DMS 273 treated with DMSO at 0.1 percent for 48 hours (cell line): Measurements from ENCODE around the gene ZC3H13.
A peak's percentile ranks its signal among the peaks of the same experiment; 100 is the strongest.

Experiments
- DNase-seq: peaks from one replicate; lab custom pipeline; 2025; lab: John Stamatoyannopoulos, UW

The ZC3H13 gene

DNA sequence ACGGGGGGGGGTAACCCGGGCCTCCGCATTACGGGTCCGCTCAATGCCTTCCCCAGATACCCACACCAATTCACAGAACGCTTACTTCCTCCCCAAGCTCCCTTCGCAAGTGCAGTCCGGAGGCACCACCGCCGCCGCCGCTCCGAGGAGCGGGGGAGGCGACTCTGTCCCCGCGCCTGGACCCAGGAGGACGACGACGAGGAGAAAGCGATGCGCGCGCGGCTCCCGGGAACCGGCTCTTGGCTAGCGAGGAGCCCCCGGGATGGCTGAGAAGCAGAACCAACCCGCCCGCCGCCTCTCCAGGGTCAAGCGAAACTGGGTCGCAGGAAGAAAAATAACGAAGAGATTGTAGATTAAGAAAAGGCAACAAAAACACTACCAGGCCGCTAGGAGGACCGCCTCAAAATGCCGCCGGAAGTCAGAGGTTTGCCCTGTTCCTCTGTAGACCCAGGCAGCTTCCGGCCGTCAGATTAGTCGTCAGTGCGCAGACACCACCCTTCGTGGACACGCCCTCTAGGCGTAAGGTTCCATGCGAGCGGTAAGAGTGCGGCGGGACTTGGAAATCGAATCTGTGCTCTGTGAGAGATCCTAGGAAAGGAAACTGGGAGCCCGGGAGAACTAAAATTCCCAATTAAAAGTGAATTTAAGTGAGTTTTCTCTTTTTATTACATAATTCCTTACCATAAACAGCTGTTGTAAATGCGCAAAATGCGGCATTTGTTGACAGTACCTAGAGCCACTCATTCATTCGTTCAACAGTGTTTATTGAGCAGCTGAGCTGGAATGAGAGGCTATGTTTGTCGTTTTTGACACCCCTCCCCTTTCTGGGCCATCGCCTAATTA, at the start of gene ZC3H13:
Gene ZC3H13 (minus strand): TSS at position 428 of the 843 bp plus-strand sequence. CDS start 7,239 bp downstream, outside the sequence.
- DNase-seq, result peak; percentile 82

DNA sequence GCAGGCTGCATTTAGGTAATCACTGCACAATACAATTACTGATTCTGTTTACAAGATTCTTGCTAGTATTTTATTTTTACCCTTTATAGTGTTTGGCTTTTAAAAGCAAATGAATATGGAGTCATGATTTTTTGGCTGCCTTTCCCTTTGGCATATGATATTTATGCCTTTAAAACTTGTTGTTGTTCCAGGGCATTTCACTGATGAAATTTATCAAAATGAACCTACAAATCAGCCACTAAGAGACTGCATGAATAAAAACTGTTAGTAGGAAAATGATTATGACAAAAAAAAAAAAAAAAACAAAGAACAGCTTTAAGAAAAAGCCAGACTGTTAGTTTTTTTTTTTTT, 49.7 kb upstream of the ZC3H13 start:
- DNase-seq, result no peak

GRCh38 chr13:46101484-46102254, 49.1 kb upstream of the ZC3H13 start:
- DNase-seq, result no peak

- DNase-seq, result no peak
These were observed 48.5 kb upstream of the ZC3H13 start for GRCh38 chr13:46101002-46101401.

DNA sequence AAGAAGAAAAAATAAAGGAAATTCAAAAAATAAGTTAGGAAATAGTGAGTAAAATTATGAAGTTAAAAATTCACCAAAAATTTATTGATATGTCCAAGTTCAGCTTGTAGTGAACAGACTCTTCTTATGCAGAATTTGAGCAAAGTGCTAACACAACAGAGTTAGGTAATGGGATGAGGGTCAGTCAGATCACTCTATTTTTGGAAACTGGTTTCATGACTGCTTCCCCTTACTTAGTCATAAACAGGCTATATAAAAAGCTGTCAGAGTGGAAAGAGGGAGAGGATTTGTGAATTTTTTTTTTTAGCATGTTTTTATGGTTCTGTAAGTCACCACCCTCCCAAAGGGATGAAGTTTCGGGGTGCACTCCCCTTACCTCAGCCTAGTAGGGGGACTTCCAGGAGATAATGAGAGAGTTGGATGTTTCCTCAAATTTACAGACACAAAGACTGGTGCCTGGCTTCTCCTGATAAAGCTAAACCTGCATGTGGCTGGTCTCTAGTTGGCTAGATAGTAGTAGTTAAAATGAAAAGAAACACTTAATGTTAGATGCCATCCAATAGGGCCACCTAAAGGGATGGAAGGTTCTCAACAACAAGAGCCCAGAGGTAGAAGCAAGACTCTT, 47.8 kb upstream of the ZC3H13 start:
- no peak for DNase-seq

DNA sequence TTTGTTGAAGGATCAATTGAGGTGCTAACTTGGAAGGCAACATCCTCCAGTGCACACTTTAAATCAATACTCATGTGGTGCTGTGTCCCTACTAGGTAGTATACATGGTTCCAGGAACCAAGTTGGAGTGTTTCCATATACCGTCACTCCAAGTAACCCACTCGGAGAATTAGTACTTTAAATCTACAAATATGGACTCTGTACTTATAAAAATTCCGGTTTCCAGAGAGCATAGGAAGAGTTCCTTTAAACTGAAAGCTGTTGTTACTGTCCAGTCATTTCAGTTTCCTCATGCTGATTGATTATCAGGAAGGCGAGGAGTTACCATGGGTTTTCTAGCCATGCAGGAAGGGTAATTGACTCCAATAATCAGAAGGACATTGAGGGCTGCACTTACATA, 45.1 kb upstream of the ZC3H13 start:
- DNase-seq, result no peak

DNA sequence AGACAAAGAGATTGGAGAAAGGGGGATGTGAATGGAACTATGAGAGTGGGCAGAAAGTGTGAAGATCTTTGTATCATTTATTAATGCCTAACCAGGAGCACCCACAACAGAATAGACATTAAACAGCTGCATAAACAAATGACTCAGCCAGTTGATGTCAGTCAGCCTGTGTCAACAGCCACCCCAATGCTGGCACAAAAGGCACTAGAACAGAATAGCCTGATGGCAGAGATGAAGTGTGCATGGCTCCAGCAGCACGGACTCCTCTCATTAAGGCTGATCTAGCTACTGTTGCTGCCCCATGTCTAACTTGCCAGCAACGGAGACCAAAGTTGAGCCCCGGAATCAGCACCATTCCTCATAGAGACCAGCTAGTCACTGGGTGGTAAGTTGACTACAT, 44.5 kb upstream of the ZC3H13 start:
- DNase-seq, result no peak

DNA sequence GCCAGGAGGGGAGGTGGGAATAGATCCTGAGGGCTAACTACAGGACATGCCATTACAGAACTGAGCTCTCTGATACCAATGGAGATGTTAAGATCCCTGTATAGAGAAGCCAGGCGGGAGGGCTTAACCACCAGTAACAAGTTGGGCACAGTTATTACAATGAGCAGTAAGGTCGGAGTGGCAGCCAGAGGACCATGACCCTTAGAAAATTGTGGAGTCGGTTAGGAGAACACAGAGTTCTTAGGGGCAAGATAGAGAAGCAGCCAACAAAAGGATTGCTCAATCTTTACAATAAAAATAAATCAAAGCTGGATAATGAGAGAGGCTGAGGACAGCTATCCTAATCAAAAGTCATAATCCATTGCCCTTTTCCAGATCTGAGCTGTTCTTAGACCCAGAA, 41.9 kb upstream of the ZC3H13 start:
- no peak for DNase-seq

DNA sequence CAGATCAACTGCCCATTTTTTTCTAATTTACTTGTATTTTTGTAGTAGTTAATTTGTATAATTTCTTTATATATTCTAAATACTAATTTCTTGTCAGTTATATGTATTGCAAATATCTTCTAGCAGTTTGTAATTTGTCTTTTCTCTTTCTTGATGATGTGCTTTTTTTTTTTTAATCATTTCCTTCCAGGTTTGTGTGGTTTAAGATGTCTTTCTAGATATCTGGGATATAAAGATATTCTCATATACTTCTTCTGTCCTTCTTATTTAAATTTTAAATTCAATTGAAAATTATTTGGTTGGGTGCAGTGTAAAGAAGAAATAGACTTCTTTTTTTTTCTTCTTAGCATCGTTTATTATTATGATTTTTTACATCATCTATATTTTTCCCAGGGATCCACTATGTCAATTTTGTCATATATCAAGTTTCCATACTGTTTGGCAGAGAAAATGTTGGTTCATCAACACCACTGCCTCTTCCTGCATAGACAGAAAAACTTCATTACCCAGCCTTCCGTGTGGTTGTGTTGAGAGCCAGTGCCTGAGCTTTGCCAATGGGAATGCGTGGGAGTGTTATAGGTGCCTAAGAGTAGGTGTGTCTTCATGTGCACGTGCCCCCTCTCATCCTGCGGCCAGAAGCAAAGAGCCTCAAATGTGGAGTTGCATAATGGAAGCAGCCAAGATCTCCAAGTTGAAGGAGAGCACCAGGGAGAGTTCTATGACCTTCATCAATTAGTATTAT, 36.4 kb upstream of the ZC3H13 start:
- no peak for DNase-seq

DNA sequence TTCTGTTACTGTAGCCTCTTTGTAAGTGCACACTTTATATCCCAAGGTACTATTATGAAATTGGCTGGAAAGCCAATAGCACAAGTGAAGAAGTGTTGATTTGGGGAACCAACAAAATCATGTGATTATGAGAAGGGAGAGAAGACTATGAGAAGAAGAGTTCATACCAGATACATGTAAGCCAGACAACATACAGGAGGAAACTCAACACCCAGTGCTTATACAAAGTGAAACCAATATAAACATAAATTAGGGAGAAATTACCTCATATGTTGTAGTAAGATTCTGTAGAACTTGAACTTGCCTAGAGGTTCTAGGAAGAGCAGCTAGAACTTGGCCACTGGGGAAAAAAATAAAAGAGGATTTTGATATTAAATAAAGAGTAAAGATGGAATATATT, 34.9 kb upstream of the ZC3H13 start:
- DNase-seq, result no peak

GRCh38 chr13:46086985-46087384, 34.4 kb upstream of the ZC3H13 start:
- DNase-seq, result no peak

GRCh38 chr13:46086421-46086922, 33.9 kb upstream of the ZC3H13 start:
- no peak for DNase-seq

DNA sequence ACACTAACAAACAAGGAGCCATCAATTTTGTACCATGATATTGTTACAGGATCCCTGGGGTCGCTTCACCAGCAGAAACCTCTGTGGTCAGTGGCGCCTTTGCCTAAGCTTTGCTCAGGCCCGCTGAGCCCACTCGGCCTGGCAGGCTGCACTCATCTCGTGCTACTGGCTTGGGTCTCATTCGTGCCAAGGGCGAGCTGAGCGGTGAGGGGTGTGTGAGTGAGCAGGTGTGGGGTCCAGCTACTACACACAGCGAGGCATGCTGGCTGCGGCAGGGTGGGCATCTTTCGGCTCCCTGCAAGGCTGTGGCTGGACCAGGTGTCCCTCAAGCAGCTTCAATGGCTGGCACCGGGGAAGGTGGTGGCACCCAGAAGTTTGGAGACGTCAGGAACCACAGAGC, 33.2 kb upstream of the ZC3H13 start:
- DNase-seq, result no peak

DNA sequence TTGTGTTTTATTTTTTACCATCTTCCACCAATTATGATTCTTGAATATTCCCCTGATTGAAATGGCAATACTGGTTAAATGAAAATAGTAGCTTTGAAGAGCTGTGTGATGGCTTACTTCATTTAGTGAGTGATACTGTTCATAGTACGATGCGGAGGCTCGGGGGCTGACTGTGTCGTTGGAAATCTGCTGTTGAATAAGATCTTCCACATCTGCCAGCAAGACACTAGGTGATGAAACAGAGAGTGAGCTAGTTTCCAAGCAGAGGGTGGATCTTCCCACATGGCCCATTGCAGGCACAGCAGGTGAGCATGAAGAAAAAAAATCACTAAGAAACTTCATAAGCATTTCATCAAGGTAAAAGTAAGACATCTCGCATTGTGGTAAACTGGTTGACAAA, 29.8 kb upstream of the ZC3H13 start:
- no peak for DNase-seq

DNA sequence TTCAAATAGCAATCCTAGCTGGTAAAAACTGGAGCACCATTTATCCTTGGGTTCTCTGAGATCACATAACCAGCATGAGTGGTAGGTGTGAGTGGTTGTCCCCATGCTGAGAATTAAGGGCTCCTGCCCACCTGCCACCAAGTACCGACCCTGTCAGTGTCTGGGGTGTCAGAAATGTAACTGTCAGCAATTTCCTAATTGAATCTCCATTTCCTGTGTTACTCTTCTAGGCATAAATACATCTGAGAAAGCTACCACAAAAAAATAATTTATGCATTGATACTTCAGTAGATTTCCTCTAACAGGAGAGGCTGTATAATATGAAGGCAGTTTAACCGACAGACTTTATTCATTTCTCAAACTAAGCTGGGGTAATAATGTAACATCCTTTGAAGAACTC, 27.2 kb upstream of the ZC3H13 start:
- DNase-seq, result no peak

GRCh38 chr13:46077265-46077664, 24.7 kb upstream of the ZC3H13 start:
- DNase-seq, result no peak

DNA sequence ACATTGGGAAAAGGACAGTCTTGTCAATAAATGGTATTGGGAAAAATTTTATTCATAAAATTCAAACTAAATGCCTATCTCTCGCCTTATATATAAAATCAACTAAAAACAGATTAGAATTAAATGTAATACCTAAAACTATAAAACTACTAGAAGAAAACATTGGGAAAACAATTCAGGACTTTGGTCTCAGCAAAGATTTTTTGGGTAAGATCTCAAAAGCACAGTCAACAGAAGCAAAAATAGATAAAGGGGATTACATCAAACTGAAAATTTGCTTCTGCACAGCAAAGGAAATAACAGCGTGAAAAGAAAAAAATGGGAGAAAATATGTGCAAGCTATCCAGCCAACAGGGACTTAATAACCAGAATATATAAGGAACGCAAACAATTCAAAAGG, 24.3 kb upstream of the ZC3H13 start:
- no peak for DNase-seq

- DNase-seq, result no peak
These were observed 23.3 kb upstream of the ZC3H13 start for GRCh38 chr13:46075811-46076210.

DNA sequence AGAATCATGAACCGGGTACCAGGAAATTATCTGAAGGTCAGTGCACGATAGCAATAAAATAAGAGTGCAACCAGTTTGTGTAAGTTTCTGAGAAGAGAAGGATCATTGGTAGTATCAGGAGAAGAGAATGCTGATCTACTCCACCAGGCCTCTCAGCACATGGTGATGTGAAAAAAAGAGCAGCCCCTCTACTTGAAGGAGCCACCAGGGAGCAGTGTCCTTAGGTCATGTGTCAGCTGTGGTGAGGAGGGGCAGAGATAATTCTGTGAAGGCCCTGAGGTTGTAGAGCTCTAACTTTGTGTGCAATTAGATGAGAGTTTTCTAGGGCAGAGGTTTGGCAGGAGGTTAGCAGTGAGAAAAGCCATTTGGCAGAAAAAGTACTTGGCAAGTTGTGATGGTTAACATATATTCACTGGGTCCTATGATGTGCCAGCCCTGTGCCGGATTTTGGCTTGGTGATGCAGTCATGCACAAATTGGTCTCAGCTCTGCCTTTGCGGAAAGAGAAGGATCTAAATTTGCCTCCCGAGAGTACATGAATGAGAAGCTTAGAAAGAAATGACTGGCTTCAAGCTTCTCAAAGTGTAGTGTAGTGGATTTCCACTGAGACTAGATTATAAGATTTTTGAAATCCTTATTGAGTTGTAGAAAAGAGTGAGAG, 19.2 kb upstream of the ZC3H13 start:
- no peak for DNase-seq

DNA sequence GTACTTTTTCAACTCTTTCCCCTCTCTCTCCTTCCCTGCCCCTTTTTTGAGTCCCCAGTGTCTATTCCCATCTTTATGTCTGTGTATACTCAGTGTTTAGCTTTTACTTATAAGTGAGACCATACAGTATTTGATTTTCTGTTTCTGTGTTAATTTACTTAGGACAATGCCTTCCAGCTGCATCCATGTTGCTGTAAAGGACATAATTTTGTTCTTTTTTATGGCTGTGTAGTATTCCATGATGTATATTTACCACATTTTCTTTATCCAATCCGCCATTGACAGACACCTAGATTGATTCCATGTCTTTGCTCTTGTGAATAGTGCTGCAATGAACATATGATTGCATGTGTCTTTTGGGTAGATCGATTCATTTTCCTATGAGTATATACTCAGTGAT, 10.7 kb upstream of the ZC3H13 start:
- no peak for DNase-seq

DNA sequence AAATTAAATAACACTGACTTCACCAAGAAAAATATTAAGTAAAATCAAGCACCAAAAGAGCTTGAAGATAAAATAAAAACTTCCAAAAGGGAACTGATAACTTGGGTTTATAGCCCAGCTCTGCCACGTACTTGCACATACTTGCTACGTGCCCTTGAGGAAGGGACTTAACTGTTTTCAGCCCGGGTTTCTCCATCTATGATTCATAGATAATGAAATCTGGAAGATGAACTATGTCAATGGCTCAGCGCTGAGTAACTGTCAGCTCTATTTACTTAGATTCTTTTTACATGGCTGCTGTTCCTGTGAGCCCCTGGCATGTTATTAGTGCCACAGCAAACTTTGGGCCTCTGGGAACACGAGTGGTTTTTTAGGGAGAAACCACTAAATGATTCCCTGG, 9.6 kb upstream of the ZC3H13 start:
- no peak for DNase-seq

- no peak for DNase-seq
These were observed 6.9 kb upstream of the ZC3H13 start for GRCh38 chr13:46059405-46059804.
